Stimulated activated CD8-positive, alpha-beta memory T cell treated with anti-CD3 and anti-CD28 coated beads, Interleukin-12 subunit alpha, Interleukin-12 subunit beta, amount 100 ng/mL, for 4 hours (primary cell): ENCODE data around the gene PLEKHG5.

Experiments used
- DNase-seq: peaks from one replicate; pipeline ENCODE4 v3.0.0-alpha.2; 2020; ENCODE audit warnings: low read depth

Gene PLEKHG5, protein sequence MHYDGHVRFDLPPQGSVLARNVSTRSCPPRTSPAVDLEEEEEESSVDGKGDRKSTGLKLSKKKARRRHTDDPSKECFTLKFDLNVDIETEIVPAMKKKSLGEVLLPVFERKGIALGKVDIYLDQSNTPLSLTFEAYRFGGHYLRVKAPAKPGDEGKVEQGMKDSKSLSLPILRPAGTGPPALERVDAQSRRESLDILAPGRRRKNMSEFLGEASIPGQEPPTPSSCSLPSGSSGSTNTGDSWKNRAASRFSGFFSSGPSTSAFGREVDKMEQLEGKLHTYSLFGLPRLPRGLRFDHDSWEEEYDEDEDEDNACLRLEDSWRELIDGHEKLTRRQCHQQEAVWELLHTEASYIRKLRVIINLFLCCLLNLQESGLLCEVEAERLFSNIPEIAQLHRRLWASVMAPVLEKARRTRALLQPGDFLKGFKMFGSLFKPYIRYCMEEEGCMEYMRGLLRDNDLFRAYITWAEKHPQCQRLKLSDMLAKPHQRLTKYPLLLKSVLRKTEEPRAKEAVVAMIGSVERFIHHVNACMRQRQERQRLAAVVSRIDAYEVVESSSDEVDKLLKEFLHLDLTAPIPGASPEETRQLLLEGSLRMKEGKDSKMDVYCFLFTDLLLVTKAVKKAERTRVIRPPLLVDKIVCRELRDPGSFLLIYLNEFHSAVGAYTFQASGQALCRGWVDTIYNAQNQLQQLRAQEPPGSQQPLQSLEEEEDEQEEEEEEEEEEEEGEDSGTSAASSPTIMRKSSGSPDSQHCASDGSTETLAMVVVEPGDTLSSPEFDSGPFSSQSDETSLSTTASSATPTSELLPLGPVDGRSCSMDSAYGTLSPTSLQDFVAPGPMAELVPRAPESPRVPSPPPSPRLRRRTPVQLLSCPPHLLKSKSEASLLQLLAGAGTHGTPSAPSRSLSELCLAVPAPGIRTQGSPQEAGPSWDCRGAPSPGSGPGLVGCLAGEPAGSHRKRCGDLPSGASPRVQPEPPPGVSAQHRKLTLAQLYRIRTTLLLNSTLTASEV

DNA sequence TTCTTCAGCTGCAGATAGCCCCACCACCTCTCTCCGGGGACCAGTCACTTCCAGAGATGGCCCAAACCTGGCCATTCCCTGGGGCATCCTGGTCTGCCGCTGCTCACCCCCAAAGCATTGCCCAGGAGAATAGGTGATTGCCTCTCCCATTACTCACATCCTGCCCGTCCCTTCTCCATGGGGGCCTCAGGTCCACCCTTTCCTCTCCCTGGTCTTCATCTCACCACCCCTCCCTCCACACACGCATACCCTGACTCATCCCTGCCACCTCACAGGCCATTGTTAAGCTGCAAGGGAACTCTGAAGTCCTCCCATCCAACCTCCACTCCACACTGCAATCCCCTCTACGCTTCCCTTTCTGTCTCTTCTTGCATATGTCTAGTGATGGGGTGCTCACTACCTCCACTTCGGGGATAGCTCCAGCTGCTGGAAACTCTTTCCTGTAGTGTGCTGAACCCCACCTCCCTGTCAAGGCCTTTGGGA lies at the start of gene PLEKHG5:
Gene PLEKHG5, minus strand, starts transcription at position 188 of the 483 bp plus-strand sequence. CDS start 14,096 bp downstream, outside the sequence.
- DNase-seq: no peak

GRCh38 chr1:6538956-6539355 lies 47.5 kb upstream of the PLEKHG5 start:
- no peak for DNase-seq

DNA sequence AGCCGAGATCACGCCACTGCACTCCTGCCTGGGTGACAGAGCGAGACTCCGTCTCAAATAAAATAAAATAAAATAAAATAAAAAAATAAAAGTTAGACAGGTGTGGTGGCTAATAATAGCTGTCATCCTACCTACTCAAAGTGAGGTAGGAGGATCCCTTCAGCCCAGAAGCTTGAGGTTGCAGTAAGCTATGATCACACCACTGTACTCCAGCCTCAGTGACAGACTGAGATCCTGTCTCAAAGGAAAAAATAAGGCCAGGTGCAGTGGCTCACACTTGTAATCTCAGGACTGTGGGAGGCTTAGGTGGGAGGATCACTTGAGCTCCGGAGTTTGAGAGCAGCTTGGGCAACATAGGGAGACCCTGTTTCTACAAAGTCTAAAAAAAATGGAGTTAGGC lies 44.8 kb upstream of the PLEKHG5 start:
- DNase-seq: no peak

DNA sequence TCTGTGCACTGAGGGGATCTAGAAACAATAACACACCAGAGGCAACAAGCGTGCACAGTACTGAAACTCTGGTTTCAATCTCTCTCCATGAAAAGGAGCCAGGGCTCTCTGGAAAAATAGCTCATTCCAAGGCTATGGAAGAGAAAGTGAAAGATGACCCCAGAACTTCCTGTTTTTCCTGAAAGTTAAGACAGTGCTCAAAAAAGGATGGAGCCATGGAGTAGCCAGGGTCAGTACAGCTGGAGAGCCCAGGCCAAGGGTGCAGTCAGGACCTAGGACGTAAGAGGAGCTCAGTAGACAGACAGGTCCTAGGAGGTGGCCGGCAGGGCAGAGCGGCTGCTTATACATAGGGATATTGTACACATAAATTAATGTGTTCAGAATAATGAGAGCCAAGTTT lies 43.7 kb upstream of the PLEKHG5 start:
- DNase-seq: no peak

DNA sequence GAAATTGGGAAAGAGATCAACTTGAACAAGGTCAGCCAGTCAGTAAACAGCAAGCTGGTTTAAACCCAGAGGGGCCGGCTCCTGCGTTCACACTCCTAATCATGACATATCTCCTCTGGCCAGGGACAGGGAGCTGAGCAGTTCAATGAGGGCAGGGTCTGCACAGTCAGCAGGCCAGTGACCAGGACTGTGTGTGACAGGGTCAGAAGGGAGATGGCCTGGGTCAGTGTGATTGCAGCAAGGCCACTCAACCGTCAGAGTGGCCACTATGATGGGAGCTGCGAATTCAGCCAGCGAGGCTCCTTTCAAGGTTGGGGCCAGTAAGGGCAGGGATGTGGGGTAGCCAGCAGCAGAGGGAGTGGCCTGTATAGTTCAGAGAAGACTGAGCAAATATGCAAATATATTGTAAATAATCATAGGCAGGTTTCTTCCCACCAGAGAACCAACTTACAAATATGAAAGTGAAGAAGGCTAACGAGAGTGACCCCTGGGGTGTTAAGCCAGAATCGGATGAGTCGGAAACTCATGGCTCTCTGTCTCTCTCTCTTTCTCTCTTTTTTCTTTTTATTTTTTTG lies 42.9 kb upstream of the PLEKHG5 start:
- DNase-seq: no peak

GRCh38 chr1:6531996-6532395 lies 40.5 kb upstream of the PLEKHG5 start:
- no peak for DNase-seq

- no peak for DNase-seq
These were observed 39.2 kb upstream of the PLEKHG5 start for GRCh38 chr1:6530504-6531160.

- no peak for DNase-seq
These were observed 37.0 kb upstream of the PLEKHG5 start for GRCh38 chr1:6528492-6528891.

DNA sequence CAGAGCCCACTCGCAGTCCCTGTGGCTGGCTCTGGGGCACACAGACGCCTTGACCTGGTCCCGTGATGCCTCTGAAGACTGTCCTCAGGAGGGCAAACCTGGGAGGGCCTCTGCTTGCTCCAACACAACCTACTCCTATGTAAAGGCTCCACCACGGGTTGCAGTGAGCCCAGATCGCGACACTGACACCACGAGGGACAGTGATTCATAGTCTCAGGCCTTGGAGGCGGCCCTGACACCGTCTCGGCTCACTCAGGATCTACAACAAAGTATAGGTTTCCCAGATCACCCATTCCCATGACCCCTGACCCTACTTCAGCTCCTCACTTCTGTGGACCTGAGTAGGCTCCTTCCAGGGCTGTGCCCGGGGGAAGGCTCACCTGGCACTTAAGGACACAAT lies 34.8 kb upstream of the PLEKHG5 start:
- DNase-seq: no peak

- no peak for DNase-seq
These were observed 32.1 kb upstream of the PLEKHG5 start for GRCh38 chr1:6523566-6523965.

- DNase-seq: no peak
These were observed 30.1 kb upstream of the PLEKHG5 start for GRCh38 chr1:6521536-6521935.

DNA sequence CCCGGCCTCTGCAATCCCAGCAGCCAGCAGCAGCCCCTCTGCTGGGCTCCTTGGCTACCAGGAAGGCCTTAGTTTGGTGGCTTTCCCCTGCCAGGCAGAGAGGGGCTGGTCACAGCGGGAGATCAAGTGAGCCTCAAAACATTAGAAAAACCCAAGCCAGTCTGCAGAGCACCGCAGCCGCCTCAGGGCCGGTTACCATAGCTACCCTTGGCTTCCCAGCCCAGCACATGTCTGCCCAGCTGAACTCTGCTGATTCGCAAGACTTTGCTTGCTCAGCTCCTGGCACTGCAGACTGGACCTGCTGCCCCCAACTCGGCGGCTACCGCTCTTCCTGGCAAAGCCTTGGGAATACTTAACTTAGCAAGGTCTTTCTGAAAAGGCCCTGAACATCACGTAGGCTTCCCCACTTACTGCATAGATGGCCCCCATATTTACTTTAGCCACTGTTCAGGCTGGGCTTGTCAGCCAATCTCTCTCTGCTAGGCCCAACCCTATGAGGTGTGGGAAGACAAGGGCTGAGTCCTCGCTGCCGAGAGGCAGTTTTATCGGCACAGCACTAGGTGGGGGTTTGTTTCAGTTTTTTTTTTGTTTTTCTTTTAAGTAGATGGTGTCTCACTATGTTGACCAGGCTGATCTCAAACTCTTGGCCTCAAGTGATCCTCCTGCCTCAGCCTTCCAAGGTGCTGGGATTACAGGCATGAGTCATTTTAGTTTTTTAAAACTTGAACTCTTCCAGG lies 28.6 kb upstream of the PLEKHG5 start:
- no peak for DNase-seq

GRCh38 chr1:6519491-6519934 lies 28.0 kb upstream of the PLEKHG5 start:
- no peak for DNase-seq

- no peak for DNase-seq
These were observed 26.0 kb upstream of the PLEKHG5 start for GRCh38 chr1:6517435-6517851.

DNA sequence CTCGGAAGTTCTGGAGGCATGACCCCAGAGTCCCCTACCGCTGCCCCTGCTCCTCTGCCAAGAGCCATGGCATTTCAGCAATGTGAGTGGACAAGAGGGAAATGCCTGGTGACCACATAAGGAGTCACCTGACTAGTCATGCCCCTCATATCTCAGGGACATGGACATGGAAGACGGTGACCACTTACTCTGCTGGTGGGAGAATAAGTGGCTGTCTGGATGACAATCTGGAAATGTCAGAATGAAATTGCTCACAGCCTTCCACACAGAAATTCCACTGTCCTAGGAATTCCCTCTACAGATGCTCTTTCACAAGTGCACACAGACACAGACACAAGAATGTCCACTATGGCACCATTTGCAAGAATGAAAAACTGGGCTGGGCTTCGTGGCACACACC lies 24.3 kb upstream of the PLEKHG5 start:
- no peak for DNase-seq

DNA sequence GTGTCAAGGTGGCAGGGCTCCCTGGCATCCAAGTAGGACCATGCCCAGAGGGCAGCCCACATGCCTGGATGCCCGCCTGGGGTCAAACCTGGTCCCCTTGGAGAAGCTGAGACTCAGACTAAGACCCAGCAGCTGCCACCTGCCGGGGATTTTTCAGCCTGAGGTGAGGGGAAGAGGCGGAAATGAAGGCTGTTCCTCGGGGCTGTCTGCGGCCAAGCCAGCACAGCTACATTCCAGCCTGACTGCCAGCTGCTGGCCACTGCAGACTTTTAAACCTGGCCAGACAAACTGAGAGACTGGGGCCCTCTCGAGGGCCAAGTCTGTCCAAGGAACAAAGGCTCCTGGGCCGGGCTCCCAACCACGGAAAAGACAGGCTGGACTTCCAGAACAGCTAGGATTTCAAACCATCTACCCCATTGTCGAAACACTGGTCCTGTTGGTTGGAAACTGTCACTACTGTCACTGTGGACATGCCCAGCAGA lies 21.9 kb upstream of the PLEKHG5 start:
- DNase-seq: no peak

DNA sequence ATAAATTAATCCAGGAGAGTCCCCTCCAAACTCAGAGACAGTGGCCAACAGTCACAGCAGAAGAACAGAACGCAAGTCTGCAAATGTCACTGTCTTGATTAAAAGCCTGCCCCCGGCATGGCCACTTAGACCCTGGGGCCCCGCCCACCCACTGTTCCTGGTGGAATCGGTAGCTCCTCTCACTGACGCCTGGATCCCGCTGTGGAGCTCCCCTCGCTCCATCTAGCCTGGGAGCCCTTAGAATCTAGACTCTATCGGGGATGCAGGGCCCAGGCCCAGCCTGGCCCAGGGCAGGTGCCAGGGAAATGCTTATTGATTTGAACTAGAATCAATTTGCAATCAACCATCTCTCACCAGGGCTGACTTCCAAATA lies 21.4 kb upstream of the PLEKHG5 start:
- DNase-seq: no peak

GRCh38 chr1:6512245-6512907 lies 20.9 kb upstream of the PLEKHG5 start:
- DNase-seq: no peak

DNA sequence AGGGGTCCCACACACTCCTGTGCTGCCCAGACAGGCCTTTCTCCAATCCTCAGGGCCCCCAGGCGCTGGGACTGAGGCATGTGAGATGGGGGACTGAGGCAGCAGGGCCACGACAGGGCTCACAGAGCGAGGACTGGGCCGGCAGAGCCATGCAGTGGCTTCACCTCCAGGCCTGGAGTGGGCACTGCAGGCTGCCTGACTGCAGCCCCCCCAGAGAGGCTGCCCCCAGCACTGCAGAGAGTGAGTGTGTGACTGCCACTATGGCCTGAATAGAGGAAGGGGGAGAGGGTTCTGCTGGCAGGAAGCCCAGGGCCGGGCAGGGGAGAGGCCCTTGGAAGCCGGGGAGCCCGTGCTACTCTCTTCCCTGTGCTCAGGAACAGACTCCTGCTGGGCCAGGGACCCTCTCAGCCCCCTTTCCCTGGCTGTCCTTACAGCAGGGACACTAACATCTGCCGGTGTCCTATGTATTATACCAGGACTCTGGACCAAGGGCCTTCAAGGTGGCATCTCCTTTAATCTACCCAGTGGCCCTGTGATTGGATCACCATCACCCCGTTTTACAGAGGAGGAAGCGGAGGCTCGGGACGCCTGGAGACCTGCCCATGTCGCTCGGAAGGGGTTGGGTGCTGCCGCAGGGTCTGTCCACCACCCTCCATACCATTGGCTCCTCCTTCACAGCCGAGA lies 20.2 kb upstream of the PLEKHG5 start:
- no peak for DNase-seq

DNA sequence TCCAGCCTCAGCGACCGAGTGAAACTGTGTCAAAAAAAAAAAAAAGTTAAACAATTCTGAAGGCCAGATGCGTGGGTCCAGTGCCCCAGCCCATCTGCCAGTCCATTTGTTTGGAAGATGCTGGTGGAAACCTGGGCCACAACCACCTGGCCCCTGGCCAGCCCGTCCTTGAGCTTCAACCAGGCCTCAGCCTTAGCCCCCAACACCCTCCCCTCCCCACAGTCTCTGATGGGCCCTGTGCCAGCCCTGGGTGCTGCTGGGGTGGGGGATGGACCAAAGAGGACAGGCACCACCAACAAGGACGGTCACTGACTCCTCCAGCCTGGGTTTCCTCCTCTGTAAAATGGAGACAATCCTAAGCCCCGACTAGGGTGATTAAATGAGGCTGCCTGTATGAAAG lies 19.6 kb upstream of the PLEKHG5 start:
- no peak for DNase-seq
